ENCODE measurements around the gene UBTD1.

DNA sequence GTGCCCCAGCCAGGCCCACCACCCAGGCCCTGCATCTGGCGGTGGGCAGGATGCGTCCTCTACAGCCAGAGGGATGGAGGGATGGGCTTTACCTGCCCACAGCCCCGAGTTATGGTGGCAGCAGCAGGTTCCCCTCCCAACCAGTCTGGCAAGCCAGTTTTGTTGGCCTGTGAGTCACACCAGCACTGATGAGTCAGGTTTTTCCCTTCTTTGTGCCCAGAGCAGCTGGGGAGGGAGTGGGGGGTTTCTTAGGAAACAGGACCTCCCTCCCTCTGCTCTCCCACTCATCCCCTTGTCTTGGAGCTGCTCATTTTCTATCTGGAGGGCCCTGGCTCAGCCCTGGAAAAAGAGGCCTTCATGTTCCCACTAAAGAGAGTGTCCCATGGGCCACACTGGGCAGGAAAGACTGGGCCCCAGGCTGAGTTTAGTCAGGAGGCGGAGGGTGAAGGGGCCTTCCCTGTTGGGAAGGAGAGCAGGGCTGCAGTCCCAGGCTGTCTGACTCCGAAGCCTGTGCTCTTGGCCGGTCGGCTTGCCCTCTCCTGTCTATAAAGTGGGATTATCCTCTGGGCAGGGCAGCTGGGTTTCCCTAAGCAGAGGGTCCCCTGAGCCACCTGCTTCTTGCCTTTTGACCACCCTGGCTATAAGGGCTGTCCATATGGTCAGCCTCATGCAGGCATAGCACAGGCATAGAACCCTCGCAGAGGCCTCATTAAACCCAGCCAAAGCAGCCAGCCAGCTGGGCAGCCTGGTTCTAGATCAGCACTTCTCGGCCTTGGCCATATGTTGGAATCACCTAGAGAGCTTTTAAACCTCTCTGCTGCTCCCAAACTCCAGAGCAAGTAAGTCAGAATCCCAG is 43.7 kb downstream of the UBTD1 start:
- no peak for TF ChIP-seq POLR2A (IDR thresholded peaks at IDR 0.05)
- TF ChIP-seq, protein P1, sequence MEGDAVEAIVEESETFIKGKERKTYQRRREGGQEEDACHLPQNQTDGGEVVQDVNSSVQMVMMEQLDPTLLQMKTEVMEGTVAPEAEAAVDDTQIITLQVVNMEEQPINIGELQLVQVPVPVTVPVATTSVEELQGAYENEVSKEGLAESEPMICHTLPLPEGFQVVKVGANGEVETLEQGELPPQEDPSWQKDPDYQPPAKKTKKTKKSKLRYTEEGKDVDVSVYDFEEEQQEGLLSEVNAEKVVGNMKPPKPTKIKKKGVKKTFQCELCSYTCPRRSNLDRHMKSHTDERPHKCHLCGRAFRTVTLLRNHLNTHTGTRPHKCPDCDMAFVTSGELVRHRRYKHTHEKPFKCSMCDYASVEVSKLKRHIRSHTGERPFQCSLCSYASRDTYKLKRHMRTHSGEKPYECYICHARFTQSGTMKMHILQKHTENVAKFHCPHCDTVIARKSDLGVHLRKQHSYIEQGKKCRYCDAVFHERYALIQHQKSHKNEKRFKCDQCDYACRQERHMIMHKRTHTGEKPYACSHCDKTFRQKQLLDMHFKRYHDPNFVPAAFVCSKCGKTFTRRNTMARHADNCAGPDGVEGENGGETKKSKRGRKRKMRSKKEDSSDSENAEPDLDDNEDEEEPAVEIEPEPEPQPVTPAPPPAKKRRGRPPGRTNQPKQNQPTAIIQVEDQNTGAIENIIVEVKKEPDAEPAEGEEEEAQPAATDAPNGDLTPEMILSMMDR (IDR thresholded peaks at IDR 0.05): no peak
- peak; percentile 69 for TF ChIP-seq POLR2AphosphoS5 (IDR thresholded peaks at IDR 0.05)
